ENCODE results near the gene TK1.

The TK1 gene

DNA sequence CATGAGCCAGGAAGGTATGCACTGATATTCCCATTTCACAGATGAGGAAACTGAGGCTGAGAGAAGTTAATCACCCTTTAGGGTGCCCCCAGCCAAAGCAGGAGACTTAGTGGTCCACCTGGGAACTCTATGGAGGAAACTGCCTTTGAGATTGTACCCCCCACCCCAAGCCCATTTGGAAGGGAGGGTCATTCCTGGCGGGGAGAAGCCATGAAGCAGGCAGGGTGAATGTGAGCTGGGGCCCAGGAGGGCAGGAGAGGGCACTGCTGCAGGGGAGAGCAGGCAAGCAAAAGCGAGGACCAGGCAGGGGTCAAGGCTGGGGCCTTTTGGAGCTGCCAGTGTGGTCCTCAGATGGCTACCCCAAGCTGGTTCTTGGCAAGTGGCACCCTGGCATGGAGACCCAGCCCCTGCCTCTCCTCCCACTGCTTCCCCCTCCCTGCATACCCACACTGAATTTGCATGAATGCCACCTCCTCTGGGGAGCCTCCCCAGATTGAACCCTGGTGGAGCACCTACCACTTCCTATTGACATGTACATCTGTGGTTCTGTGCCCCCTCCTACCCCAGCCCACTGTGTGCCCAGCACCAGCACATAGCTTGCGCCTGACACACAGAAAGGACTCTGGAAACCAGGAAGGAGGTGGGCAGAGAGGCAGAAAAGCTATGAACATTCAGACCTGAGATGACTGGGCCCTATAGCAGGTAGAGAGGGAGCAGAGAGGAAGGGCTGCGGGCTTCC is 57.3 kb downstream of the TK1 start:
- H3K4ac ChIP-seq (ENCODE audit: low read length), result no peak overlapping the region
- peak overlapping the region; percentile 48 for H2BK5ac ChIP-seq (ENCODE audit: low read length)
- no peak overlapping the region for H3K4me2 ChIP-seq (ENCODE audit: insufficient read depth, low read length, poor library complexity, severe bottlenecking)
- H4K8ac ChIP-seq (ENCODE audit: low read depth, low read length), result no peak overlapping the region
- H2AFZ ChIP-seq (ENCODE audit: low read length), result peak overlapping the region; percentile 97
- H3K27me3 ChIP-seq (ENCODE audit: control insufficient read depth in 3 of 3, insufficient read depth in 3 of 3, low read depth in 1 of 3, low read length in 3 of 3), result peaks cover 6 to 57% (median 18%) of the 10 kb centered on the region in 3 experiments
- peaks cover 16 to 28% of the 10 kb centered on the region in 2 donors for H3K4me1 ChIP-seq (ENCODE audit: control insufficient read depth in 2 of 2, insufficient read depth in 1 of 2, low read depth in 1 of 2, low read length in 2 of 2)
- H2BK15ac ChIP-seq (ENCODE audit: low read length), result peak overlapping the region; percentile 98
- peak overlapping the region; percentile 40 for H3K23ac ChIP-seq (ENCODE audit: low read depth, low read length, poor library complexity)
- no peak overlapping the region for H2BK120ac ChIP-seq (ENCODE audit: low read depth, low read length)
- H2BK12ac ChIP-seq (ENCODE audit: low read length), result peak overlapping the region; percentile 95
- H3K14ac ChIP-seq (ENCODE audit: low read length), result no peak overlapping the region
- H4K91ac ChIP-seq (ENCODE audit: low read depth, low read length, poor library complexity), result no peak overlapping the region
- peaks cover 0 to 3% of the 10 kb centered on the region in 2 donors for H3K9me3 ChIP-seq (replicated peaks in 1 of 2; ENCODE audit: control insufficient read depth in 2 of 2, insufficient read depth in 1 of 2, low read depth in 1 of 2, low read length in 2 of 2)
- H3K79me1 ChIP-seq (ENCODE audit: low read depth, low read length), result peaks cover 10% of the 10 kb centered on the region
- peak overlapping the region in 1 of 2 donors; percentile 56 for H3K4me3 ChIP-seq (ENCODE audit: low read length in 2 of 2)
- no peaks in the 10 kb centered on the region for H3K36me3 ChIP-seq (replicated peaks in 1 of 2; ENCODE audit: control insufficient read depth in 2 of 2, insufficient read depth in 2 of 2, low read length in 2 of 2)
- peak overlapping the region; percentile 85 for H3K18ac ChIP-seq (ENCODE audit: low read length)
- H3K9ac ChIP-seq (ENCODE audit: low read depth, low read length, poor library complexity), result no peak overlapping the region
- peak overlapping the region; percentile 100 for H2AK5ac ChIP-seq (ENCODE audit: low read depth, low read length)
- DNase-seq (ENCODE audit: low spot score), result no peak
- no peak overlapping the region for H3K27ac ChIP-seq (replicated peaks; ENCODE audit: low read length)
- no CpG with 5 or more reads among the region's 4 CpGs for WGBS, 2 donors (ENCODE audit: extremely low coverage in 2 of 2, insufficient read length in 2 of 2, insufficient replicate concordance in 1 of 2)

DNA sequence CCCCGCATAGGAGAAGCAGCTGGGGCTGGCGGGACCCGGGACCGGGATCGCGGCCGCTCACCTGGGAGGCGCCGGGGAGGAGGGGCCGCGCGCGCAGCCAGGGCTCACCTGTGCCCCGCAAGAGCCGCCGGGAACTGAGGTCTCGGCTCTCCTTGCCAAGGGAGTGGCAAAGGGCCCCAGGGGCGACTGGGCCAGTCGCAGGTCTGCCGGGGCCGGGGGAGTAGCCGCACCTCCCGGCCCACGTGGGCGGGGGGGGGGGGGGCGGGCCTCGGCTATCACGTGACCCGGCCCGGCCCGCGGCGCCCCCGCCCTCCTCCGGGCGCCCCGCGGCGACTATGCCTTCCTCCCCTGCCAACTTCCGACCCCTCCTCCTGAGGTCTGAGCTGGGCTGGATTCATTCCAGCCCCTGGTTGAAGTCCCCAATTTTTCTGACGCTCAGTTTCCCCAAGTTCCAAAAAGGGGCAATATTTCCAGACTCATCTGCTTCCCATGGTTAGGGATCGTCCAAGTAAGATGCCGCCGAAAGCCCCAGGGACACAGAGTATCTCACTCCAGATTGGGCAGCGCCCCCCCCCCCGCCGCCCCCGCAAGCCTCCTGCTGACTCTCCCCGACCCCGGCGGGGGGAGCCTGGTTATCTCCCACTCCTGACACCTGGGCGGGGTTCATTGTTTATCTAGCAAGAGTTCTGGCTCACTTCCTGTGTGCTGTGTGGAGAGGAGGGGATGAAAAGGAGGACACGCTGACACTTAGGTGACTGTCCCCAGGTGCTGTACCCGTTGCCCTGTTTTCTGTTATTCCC is 58.1 kb downstream of the TK1 start, which contains the start of gene TMC6:
Gene TMC6 (minus strand): TSS at position 205 of the 800 bp plus-strand sequence. CDS start 1,923 bp downstream, outside the sequence.
- Histone ChIP-seq H3K79me1 (ENCODE audit: low read depth, low read length) (peaks cover 10% of the 10 kb centered on the region), H2BK120ac (ENCODE audit: low read depth, low read length) (peak within 1 kb of the TSS; percentile 91), H2BK12ac (ENCODE audit: low read length) (peak within 1 kb of the TSS; percentile 95), H3K4me3 (ENCODE audit: low read length in 2 of 2) (peak within 1 kb of the TSS; percentile 56 to 88), H3K4me2 (ENCODE audit: insufficient read depth, low read length, poor library complexity, severe bottlenecking) (peak within 1 kb of the TSS; percentile 94), H4K91ac (ENCODE audit: low read depth, low read length, poor library complexity) (no peak within 1 kb of the TSS), H4K8ac (ENCODE audit: low read depth, low read length) (no peak within 1 kb of the TSS), H3K27me3 (ENCODE audit: control insufficient read depth in 3 of 3, insufficient read depth in 3 of 3, low read depth in 1 of 3, low read length in 3 of 3) (peaks cover 4 to 52% (median 15%) of the 10 kb centered on the region in 3 experiments), H3K14ac (ENCODE audit: low read length) (peak within 1 kb of the TSS; percentile 71), H3K4ac (ENCODE audit: low read length) (no peak within 1 kb of the TSS), H3K9me3 (replicated peaks in 1 of 2; ENCODE audit: control insufficient read depth in 2 of 2, insufficient read depth in 1 of 2, low read depth in 1 of 2, low read length in 2 of 2) (peaks cover 0 to 2% of the 10 kb centered on the region in 2 donors), H3K18ac (ENCODE audit: low read length) (peak within 1 kb of the TSS; percentile 91), H3K4me1 (ENCODE audit: control insufficient read depth in 2 of 2, insufficient read depth in 1 of 2, low read depth in 1 of 2, low read length in 2 of 2) (peaks cover 16 to 28% of the 10 kb centered on the region in 2 donors), H2AK5ac (ENCODE audit: low read depth, low read length) (peak within 1 kb of the TSS; percentile 100), H2BK5ac (ENCODE audit: low read length) (peak within 1 kb of the TSS; percentile 48), H3K9ac (ENCODE audit: low read depth, low read length, poor library complexity) (peak within 1 kb of the TSS; percentile 78), H3K27ac (replicated peaks; ENCODE audit: low read length) (no peak within 1 kb of the TSS), H3K23ac (ENCODE audit: low read depth, low read length, poor library complexity) (peak within 1 kb of the TSS; percentile 85), H3K36me3 (replicated peaks in 1 of 2; ENCODE audit: control insufficient read depth in 2 of 2, insufficient read depth in 2 of 2, low read length in 2 of 2) (peaks cover 0 to 4% of the 10 kb centered on the region in 2 donors), H2BK15ac (ENCODE audit: low read length) (peak within 1 kb of the TSS; percentile 98), H2AFZ (ENCODE audit: low read length) (peak within 1 kb of the TSS; percentile 97)
- peak; percentile 48 for DNase-seq (ENCODE audit: low spot score)
- no CpG with 5 or more reads among the region's 54 CpGs for WGBS, 2 donors (ENCODE audit: extremely low coverage in 2 of 2, insufficient read length in 2 of 2, insufficient replicate concordance in 1 of 2)

DNA sequence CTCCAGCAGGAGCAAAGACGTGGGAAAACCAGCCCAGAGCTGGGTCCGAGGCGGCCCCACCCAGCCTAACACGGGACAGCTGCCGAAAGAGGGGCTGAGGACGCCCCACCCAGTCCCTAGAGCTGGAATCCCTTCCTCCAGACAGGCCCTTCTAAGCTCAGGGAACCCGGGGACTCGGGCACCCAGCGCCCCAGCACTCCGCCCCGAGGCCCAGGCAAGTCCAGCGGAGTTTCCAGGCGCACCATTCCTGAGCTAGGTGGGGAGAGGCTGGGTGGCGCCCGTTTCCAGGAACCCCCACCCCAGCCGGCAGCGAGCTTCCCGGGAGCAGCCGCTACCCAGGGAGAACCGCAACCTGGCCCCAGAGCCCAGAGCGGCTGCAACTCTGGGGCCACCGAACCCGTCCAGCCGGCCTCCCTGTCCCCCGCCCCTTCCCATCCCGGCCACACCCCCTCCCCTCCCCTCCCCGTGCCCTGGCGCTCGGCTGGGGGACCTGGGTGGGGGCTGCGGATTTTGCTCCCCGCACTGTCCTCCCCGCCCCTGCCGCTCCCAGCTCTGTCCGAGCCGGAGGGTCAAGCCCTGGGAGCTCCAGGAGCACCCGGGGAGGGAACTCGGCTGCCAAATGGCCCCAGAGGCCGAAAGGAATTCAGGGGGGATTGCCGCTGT is 58.8 kb downstream of the TK1 start:
- no peak overlapping the region for H2BK12ac ChIP-seq (ENCODE audit: low read length)
- H3K4me1 ChIP-seq (ENCODE audit: control insufficient read depth in 2 of 2, insufficient read depth in 1 of 2, low read depth in 1 of 2, low read length in 2 of 2), result peaks cover 16 to 28% of the 10 kb centered on the region in 2 donors
- no peak overlapping the region for H3K27ac ChIP-seq (replicated peaks; ENCODE audit: low read length)
- no peaks in the 10 kb centered on the region for H3K9me3 ChIP-seq (replicated peaks in 1 of 2; ENCODE audit: control insufficient read depth in 2 of 2, insufficient read depth in 1 of 2, low read depth in 1 of 2, low read length in 2 of 2)
- H4K8ac ChIP-seq (ENCODE audit: low read depth, low read length), result no peak overlapping the region
- peak overlapping the region; percentile 91 for H2BK120ac ChIP-seq (ENCODE audit: low read depth, low read length)
- peak overlapping the region; percentile 56 to 88 for H3K4me3 ChIP-seq (ENCODE audit: low read length in 2 of 2)
- H2BK5ac ChIP-seq (ENCODE audit: low read length), result peak overlapping the region; percentile 46
- peak overlapping the region; percentile 81 for H2AK5ac ChIP-seq (ENCODE audit: low read depth, low read length)
- H3K23ac ChIP-seq (ENCODE audit: low read depth, low read length, poor library complexity), result peak overlapping the region; percentile 85
- peak overlapping the region; percentile 93 for H2BK15ac ChIP-seq (ENCODE audit: low read length)
- H3K18ac ChIP-seq (ENCODE audit: low read length), result peak overlapping the region; percentile 91
- no peak overlapping the region for H3K4ac ChIP-seq (ENCODE audit: low read length)
- peak overlapping the region; percentile 97 for H2AFZ ChIP-seq (ENCODE audit: low read length)
- peaks cover 10% of the 10 kb centered on the region for H3K79me1 ChIP-seq (ENCODE audit: low read depth, low read length)
- no peak overlapping the region for H3K14ac ChIP-seq (ENCODE audit: low read length)
- no CpG with 5 or more reads among the region's 39 CpGs for WGBS, 2 donors (ENCODE audit: extremely low coverage in 2 of 2, insufficient read length in 2 of 2, insufficient replicate concordance in 1 of 2)
- no peak overlapping the region for H4K91ac ChIP-seq (ENCODE audit: low read depth, low read length, poor library complexity)
- no peak for DNase-seq (ENCODE audit: low spot score)
- H3K36me3 ChIP-seq (replicated peaks in 1 of 2; ENCODE audit: control insufficient read depth in 2 of 2, insufficient read depth in 2 of 2, low read length in 2 of 2), result peaks cover 0 to 4% of the 10 kb centered on the region in 2 donors
- peaks cover 4 to 45% (median 8%) of the 10 kb centered on the region in 3 experiments for H3K27me3 ChIP-seq (ENCODE audit: control insufficient read depth in 3 of 3, insufficient read depth in 3 of 3, low read depth in 1 of 3, low read length in 3 of 3)
- H3K4me2 ChIP-seq (ENCODE audit: insufficient read depth, low read length, poor library complexity, severe bottlenecking), result peak overlapping the region; percentile 94
- H3K9ac ChIP-seq (ENCODE audit: low read depth, low read length, poor library complexity), result peak overlapping the region; percentile 78
